ENCODE results near the gene RNF39.
A peak's percentile ranks its signal among the peaks of the same experiment; 100 is the strongest.

RNF39 gene

GRCh38 chr6:30096829-30097228, 21.3 kb upstream of the RNF39 start:
- DNase-seq (ENCODE audit: low read depth in 2 of 2), result no peak

- no peak for DNase-seq (ENCODE audit: low read depth in 2 of 2)
Measured at GRCh38 chr6:30093951-30094661, 18.5 kb upstream of the RNF39 start.

- DNase-seq (ENCODE audit: low read depth in 2 of 2), result no peak
Measured at GRCh38 chr6:30092852-30093543, 17.4 kb upstream of the RNF39 start.

- no peak for DNase-seq (ENCODE audit: low read depth in 2 of 2)
Measured at GRCh38 chr6:30091577-30092381, 16.2 kb upstream of the RNF39 start.

- no peak for DNase-seq (ENCODE audit: low read depth in 2 of 2)
Measured at GRCh38 chr6:30087876-30088275, 12.3 kb upstream of the RNF39 start.

GRCh38 chr6:30077218-30077617, 1.6 kb upstream of the RNF39 start:
- DNase-seq (ENCODE audit: low read depth in 2 of 2), result no peak

- DNase-seq (ENCODE audit: low read depth in 2 of 2), result no peak
Measured at GRCh38 chr6:30075790-30076732, 492 bp upstream of the RNF39 start.

GRCh38 chr6:30074331-30075093, 1.1 kb downstream of the RNF39 start:
- DNase-seq (ENCODE audit: low read depth in 2 of 2), result no peak

- DNase-seq (ENCODE audit: low read depth in 2 of 2), result no peak
Measured at GRCh38 chr6:30073489-30074235, 1.9 kb downstream of the RNF39 start.

GRCh38 chr6:30071858-30072257, 3.7 kb downstream of the RNF39 start:
- no peak for DNase-seq (ENCODE audit: low read depth in 2 of 2)

GRCh38 chr6:30071081-30071818, 4.3 kb downstream of the RNF39 start:
- DNase-seq (ENCODE audit: low read depth in 2 of 2), result no peak

GRCh38 chr6:30067460-30068139, 8.0 kb downstream of the RNF39 start:
- DNase-seq (ENCODE audit: low read depth in 2 of 2), result no peak

- peak; percentile 94 to 97 for DNase-seq (ENCODE audit: low read depth in 2 of 2)
Measured at GRCh38 chr6:30066577-30067459, 8.8 kb downstream of the RNF39 start, which contains the start of gene PPP1R11. Gene PPP1R11, plus strand, starts transcription at chr6:30067198. Its CDS starts 213 bp downstream, at chr6:30067411.

- DNase-seq (ENCODE audit: low read depth in 2 of 2), result no peak
Measured at GRCh38 chr6:30066082-30066481, 9.5 kb downstream of the RNF39 start.

GRCh38 chr6:30063315-30063714, 12.3 kb downstream of the RNF39 start:
- DNase-seq (ENCODE audit: low read depth in 2 of 2), result no peak

- no peak for DNase-seq (ENCODE audit: low read depth in 2 of 2)
Measured at GRCh38 chr6:30062471-30063178, 12.9 kb downstream of the RNF39 start.
